Breast epithelium (tissue), 3 donors: ENCODE data around the gene LRGUK.

Source experiments
- POLR2A ChIP-seq: fragments of 450-650 bp; IDR thresholded peaks from one replicate; pipeline ENCODE4 v1.6.1; 2016; ENCODE audit warnings: antibody characterized with exemption, mild to moderate bottlenecking, moderate library complexity
- POLR2AphosphoS5 ChIP-seq, 3 donors: sonication (generic); formaldehyde crosslinking; IDR thresholded peaks; one replicate each; pipeline ENCODE4 v1.6.1; 2017; ENCODE audit warnings: antibody characterized with exemption in 3 of 3
- TF ChIP-seq, protein P1 (sequence below), 3 donors: fragments of 450-650 bp; IDR thresholded peaks; one replicate each; pipeline ENCODE4 v1.5.1; 2016 to 2017; ENCODE audit warnings: antibody characterized with exemption in 3 of 3, mild to moderate bottlenecking in 3 of 3, moderate library complexity in 3 of 3

GRCh38 chr7:134088199-134088598, 38.9 kb upstream of the LRGUK start:
- TF ChIP-seq, protein P1, sequence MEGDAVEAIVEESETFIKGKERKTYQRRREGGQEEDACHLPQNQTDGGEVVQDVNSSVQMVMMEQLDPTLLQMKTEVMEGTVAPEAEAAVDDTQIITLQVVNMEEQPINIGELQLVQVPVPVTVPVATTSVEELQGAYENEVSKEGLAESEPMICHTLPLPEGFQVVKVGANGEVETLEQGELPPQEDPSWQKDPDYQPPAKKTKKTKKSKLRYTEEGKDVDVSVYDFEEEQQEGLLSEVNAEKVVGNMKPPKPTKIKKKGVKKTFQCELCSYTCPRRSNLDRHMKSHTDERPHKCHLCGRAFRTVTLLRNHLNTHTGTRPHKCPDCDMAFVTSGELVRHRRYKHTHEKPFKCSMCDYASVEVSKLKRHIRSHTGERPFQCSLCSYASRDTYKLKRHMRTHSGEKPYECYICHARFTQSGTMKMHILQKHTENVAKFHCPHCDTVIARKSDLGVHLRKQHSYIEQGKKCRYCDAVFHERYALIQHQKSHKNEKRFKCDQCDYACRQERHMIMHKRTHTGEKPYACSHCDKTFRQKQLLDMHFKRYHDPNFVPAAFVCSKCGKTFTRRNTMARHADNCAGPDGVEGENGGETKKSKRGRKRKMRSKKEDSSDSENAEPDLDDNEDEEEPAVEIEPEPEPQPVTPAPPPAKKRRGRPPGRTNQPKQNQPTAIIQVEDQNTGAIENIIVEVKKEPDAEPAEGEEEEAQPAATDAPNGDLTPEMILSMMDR (IDR thresholded peaks at IDR 0.05): no peak
- TF ChIP-seq POLR2A (no peak), POLR2AphosphoS5 (IDR thresholded peaks at IDR 0.05) (no peak)
